Stimulated activated naive CD4-positive, alpha-beta T cell (primary cell): ENCODE results near the gene DYNC1I2.

ENCODE experiments used
- DNase-seq, 6 experiments: peaks; one replicate each; lab custom pipeline; 2025; lab: John Stamatoyannopoulos, UW

DYNC1I2 gene

GRCh38 chr2:171687287-171688128 lies at the start of gene DYNC1I2:
TSS of gene DYNC1I2 (plus strand) at chr2:171687469. CDS start at chr2:171690156, 2,687 bp downstream.
- peak; percentile 58 to 85 (median 72) for DNase-seq

- DNase-seq: no peak
Measured at GRCh38 chr2:171651667-171652415, 35.4 kb upstream of the DYNC1I2 start.

GRCh38 chr2:171652416-171652785 lies 34.9 kb upstream of the DYNC1I2 start:
- DNase-seq: no peak

- no peak for DNase-seq
Measured at GRCh38 chr2:171655586-171655985, 31.7 kb upstream of the DYNC1I2 start.

GRCh38 chr2:171667041-171667440 lies 20.2 kb upstream of the DYNC1I2 start:
- no peak for DNase-seq

- no peak for DNase-seq
Measured at GRCh38 chr2:171668183-171668582, 19.1 kb upstream of the DYNC1I2 start.

GRCh38 chr2:171669121-171669520 lies 18.1 kb upstream of the DYNC1I2 start:
- no peak for DNase-seq

- DNase-seq: no peak
Measured at GRCh38 chr2:171670655-171671054, 16.6 kb upstream of the DYNC1I2 start.

GRCh38 chr2:171671867-171672266 lies 15.4 kb upstream of the DYNC1I2 start:
- no peak for DNase-seq

- no peak for DNase-seq
Measured at GRCh38 chr2:171673905-171674304, 13.4 kb upstream of the DYNC1I2 start.

GRCh38 chr2:171675810-171676345 lies 11.4 kb upstream of the DYNC1I2 start:
- no peak for DNase-seq

GRCh38 chr2:171678619-171679018 lies 8.7 kb upstream of the DYNC1I2 start:
- DNase-seq: no peak

GRCh38 chr2:171688129-171688465 lies 828 bp downstream of the DYNC1I2 start:
- DNase-seq: peak in 1 of 6 experiments; percentile 21

- no peak for DNase-seq
Measured at GRCh38 chr2:171692331-171692730, 5.1 kb downstream of the DYNC1I2 start.

- DNase-seq: no peak
Measured at GRCh38 chr2:171702781-171703556, 15.7 kb downstream of the DYNC1I2 start.

- peak in 2 of 6 experiments; percentile 15 to 18 for DNase-seq
Measured at GRCh38 chr2:171703574-171704347, 16.5 kb downstream of the DYNC1I2 start.

- DNase-seq: peak in 2 of 6 experiments; percentile 25 to 27
Measured at GRCh38 chr2:171706152-171706803, 19.0 kb downstream of the DYNC1I2 start.

GRCh38 chr2:171707752-171708151 lies 20.5 kb downstream of the DYNC1I2 start:
- DNase-seq: no peak

- no peak for DNase-seq
Measured at GRCh38 chr2:171709011-171709685, 21.9 kb downstream of the DYNC1I2 start.

- DNase-seq: no peak
Measured at GRCh38 chr2:171711351-171711750, 24.1 kb downstream of the DYNC1I2 start.
